C4-2B (cell line): Measurements from ENCODE around the gene TMEM178A.

Experiments
- ZFX ChIP-seq: fragments of 450-650 bp; IDR thresholded peaks from 2 replicates; pipeline ENCODE4 v1.6.1; 2017
- TF ChIP-seq, protein P1 (sequence below): fragments of 450-650 bp; conservative IDR thresholded peaks from 2 replicates; pipeline ENCODE4 v1.5.1; 2017; ENCODE audit warnings: mild to moderate bottlenecking

DNA sequence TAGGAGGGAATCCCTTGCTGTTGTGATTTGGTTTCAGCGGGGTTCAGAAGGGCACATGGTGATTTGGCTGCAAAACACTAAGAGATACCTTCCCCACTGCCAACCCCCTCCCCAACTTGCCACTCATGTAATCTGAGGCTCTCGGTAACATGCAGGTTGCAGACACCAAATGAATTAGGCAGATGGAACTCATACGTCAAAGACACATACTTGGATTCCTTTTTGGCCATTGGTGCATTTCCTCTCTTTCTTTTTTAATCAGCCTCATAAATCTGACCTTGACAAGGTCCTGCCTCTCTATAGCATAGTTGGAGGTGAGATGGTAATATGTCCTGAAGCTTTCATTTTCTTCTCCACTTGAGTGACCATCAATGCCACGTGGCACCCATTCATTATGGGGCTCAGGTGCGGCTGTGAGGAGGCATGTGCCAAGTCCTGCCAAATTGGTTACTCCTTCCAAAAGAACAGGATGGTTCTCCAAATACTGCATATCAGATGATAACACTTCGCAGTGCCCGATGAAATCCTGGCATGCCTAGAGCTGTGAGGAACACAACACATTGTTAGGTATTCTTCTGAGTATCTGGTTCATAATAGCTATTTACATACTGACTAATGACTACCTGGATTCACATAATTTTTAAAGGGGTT is 8.3 kb upstream of the TMEM178A start:
- TF ChIP-seq, protein P1, sequence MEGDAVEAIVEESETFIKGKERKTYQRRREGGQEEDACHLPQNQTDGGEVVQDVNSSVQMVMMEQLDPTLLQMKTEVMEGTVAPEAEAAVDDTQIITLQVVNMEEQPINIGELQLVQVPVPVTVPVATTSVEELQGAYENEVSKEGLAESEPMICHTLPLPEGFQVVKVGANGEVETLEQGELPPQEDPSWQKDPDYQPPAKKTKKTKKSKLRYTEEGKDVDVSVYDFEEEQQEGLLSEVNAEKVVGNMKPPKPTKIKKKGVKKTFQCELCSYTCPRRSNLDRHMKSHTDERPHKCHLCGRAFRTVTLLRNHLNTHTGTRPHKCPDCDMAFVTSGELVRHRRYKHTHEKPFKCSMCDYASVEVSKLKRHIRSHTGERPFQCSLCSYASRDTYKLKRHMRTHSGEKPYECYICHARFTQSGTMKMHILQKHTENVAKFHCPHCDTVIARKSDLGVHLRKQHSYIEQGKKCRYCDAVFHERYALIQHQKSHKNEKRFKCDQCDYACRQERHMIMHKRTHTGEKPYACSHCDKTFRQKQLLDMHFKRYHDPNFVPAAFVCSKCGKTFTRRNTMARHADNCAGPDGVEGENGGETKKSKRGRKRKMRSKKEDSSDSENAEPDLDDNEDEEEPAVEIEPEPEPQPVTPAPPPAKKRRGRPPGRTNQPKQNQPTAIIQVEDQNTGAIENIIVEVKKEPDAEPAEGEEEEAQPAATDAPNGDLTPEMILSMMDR = no peak
- no peak for TF ChIP-seq ZFX
